ENCODE results near the gene FGF21. TPM values are rescaled to one million over a fixed set of nuclear protein-coding genes. Genes with fewer than 3 reads are reported as not detected.
"Not testable (repeated sequence)": the region's sequence is repeated elsewhere in the genome, so short reads cannot be mapped to it uniquely, and the experiment has no call there.

Gene FGF21
- total RNA-seq, 1 donor from 2014 or later: 0.75 TPM

- DNase-seq (ENCODE audit: low spot score) (no peak), ATAC-seq (no peak)
These were observed 4.4 kb upstream of the FGF21 start for GRCh38 chr19:48750771-48751504.

GRCh38 chr19:48751845-48752495, 3.4 kb upstream of the FGF21 start:
- no peak for DNase-seq (ENCODE audit: low spot score)
- ATAC-seq: no peak

- ATAC-seq: peak; percentile 57
- no peak for DNase-seq (ENCODE audit: low spot score)
These were observed 2.6 kb upstream of the FGF21 start, which contains the start of gene FUT1 for GRCh38 chr19:48752496-48753365. Gene FUT1 (minus strand): TSS chr19:48752641. CDS start chr19:48751281, 1,360 bp downstream.

- ATAC-seq: peak; percentile 74
- DNase-seq (ENCODE audit: low spot score): peak; percentile 71
These were observed 463 bp downstream of the FGF21 start for GRCh38 chr19:48755787-48756186.

GRCh38 chr19:48756212-48756611, 888 bp downstream of the FGF21 start:
- no peak for DNase-seq (ENCODE audit: low spot score)
- no peak for ATAC-seq

GRCh38 chr19:48756686-48757085, 1.4 kb downstream of the FGF21 start:
- ATAC-seq: no peak
- DNase-seq (ENCODE audit: low spot score): no peak

GRCh38 chr19:48757089-48757675, 1.9 kb downstream of the FGF21 start:
- no peak for DNase-seq (ENCODE audit: low spot score)

GRCh38 chr19:48757741-48758144, 2.4 kb downstream of the FGF21 start:
- DNase-seq (ENCODE audit: low spot score) (no peak), ATAC-seq (no peak)

More at GRCh38 chr19:48757089-48757675, 1.9 kb downstream of the FGF21 start:
- peak; percentile 14 for ATAC-seq

- DNase-seq (ENCODE audit: low spot score) (no peak), ATAC-seq (no peak)
These were observed 5.3 kb downstream of the FGF21 start for GRCh38 chr19:48760504-48761205.

GRCh38 chr19:48765816-48766215, 10.5 kb downstream of the FGF21 start:
- not testable (repeated sequence) for DNase-seq (ENCODE audit: low spot score)
- peak; percentile 51 for ATAC-seq

- DNase-seq (ENCODE audit: low spot score): not testable (repeated sequence)
- peak; percentile 41 for ATAC-seq
These were observed 12.9 kb downstream of the FGF21 start for GRCh38 chr19:48768171-48768753.

GRCh38 chr19:48768994-48769713, 13.8 kb downstream of the FGF21 start:
- DNase-seq (ENCODE audit: low spot score): no peak
- peak; percentile 28 for ATAC-seq

GRCh38 chr19:48770266-48770665, 14.9 kb downstream of the FGF21 start:
- ATAC-seq: no peak

GRCh38 chr19:48770734-48771472, 15.6 kb downstream of the FGF21 start:
- ATAC-seq: no peak
- no peak for DNase-seq (ENCODE audit: low spot score)

More at GRCh38 chr19:48770266-48770665, 14.9 kb downstream of the FGF21 start:
- no peak for DNase-seq (ENCODE audit: low spot score)

GRCh38 chr19:48772503-48772953, 17.2 kb downstream of the FGF21 start:
- ATAC-seq (peak; percentile 74), DNase-seq (ENCODE audit: low spot score) (peak; percentile 94)

- ATAC-seq (no peak), DNase-seq (ENCODE audit: low spot score) (no peak)
These were observed 21.8 kb downstream of the FGF21 start for GRCh38 chr19:48777139-48777538.

GRCh38 chr19:48777720-48778119, 22.4 kb downstream of the FGF21 start:
- ATAC-seq (no peak), DNase-seq (ENCODE audit: low spot score) (no peak)

- DNase-seq (ENCODE audit: low spot score) (no peak), ATAC-seq (no peak)
These were observed 24.3 kb downstream of the FGF21 start for GRCh38 chr19:48779636-48780035.

All from left lobe of liver (tissue), 2 donors.